Activated T-helper 9 cell treated with anti-CD3 and anti-CD28 coated beads, Interleukin-2, amount 50 U/mL, for 16 hours (primary cell): ENCODE results near the gene KIF5B.

Experiments
- DNase-seq: peaks from one replicate; pipeline ENCODE4 v3.0.0-alpha.2; 2020; ENCODE audit warnings: low read depth

Gene KIF5B

GRCh38 chr10:31961277-31962074, 94.7 kb downstream of the KIF5B start:
- DNase-seq: no peak

DNA sequence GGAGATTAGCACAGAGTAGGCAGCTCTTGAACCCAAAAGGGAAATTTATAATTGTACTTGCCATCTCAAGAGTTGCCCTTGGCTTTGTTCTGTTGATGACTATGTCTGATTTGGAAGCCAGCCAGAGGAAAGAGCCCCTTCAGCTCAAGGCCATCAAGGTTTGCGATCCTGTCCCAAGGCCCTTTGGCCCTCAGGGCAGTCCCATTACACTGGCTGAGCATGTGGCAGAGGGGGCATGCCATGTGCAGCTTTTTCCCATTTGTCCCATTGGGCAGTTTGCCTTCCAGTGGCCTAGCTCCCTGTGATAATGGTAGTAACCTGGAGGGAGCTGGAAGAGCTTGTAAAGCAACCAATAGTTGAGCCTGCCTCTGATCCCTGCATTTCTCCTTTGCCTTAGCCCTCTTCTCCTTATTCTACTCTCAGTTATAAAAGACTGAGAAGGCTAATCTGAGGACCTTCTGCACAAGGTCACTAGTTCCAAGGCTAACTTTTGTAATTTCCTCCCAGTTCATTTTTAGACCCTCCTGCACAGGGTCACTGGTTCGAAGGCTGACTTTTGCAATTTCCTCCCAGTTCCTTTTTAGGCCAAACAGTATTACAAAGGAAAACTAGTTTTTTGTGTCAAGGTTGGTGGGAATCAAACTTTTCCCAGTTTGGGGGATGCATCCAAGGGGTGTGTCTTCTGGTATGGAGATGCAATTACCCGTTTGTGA, 96.6 kb downstream of the KIF5B start:
- no peak for DNase-seq
